Tibial artery (tissue), 4 donors: ENCODE results near the gene BTRC.
"Not testable (repeated sequence)": the region's sequence is repeated elsewhere in the genome, so short reads cannot be mapped to it uniquely, and the experiment has no call there.

ENCODE experiments used
- DNase-seq, 2 donors: peaks; one replicate each; pipeline ENCODE4 v3.0.0-alpha.2; 2019
- H3K27ac ChIP-seq, 2 donors: fragments of 200-600 bp; sonication (generic) in 1 of 2; 1 replicate in 1 of 2; 2 replicates in 1 of 2; pipeline ENCODE4 v1.5.1; 2018 to 2019; ENCODE audit warnings: mild to moderate bottlenecking in 1 of 2
- H3K27me3 ChIP-seq, 2 donors: fragments of 200-600 bp; sonication (generic) in 1 of 2; one replicate each; pipeline versions ENCODE4 v1.5.1 to v1.6.0; 2016 to 2019
- H3K36me3 ChIP-seq, 3 donors: fragments of 200-600 bp; sonication (generic) in 2 of 3; one replicate each; pipeline ENCODE4 v1.5.1; 2016 to 2019; ENCODE audit warnings: mild to moderate bottlenecking in 2 of 3
- H3K4me1 ChIP-seq, 4 donors: fragments of 200-600 bp; sonication (generic) in 2 of 4; 1 replicate in 3 of 4; 2 replicates in 1 of 4; pipeline ENCODE4 v1.5.1; 2016 to 2019
- H3K4me3 ChIP-seq, 2 donors: fragments of 200-600 bp; sonication (generic) in 1 of 2; 1 replicate in 1 of 2; 2 replicates in 1 of 2; pipeline ENCODE4 v1.5.1; 2018 to 2019; ENCODE audit warnings: mild to moderate bottlenecking in 2 of 2
- H3K9me3 ChIP-seq, 3 donors: fragments of 200-600 bp; sonication (generic) in 1 of 3; one replicate each; pipeline ENCODE4 v1.5.1; 2016 to 2019
- intact Hi-C: fragments of 100-400 bp; cut with DNase I; formaldehyde crosslinking; loops from one replicate; pipeline ENCODE4 v1.15.0; 2023; ENCODE audit warnings: low total_unique reads
- TF ChIP-seq, protein P1 (sequence below), 2 experiments: fragments of 200-600 bp in 1 of 2; fragments of 450-650 bp in 1 of 2; IDR thresholded peaks; one replicate each; pipeline ENCODE4 v1.5.1; 2017 to 2019; ENCODE audit warnings: antibody characterized with exemption in 2 of 2, mild to moderate bottlenecking in 1 of 2, moderate library complexity in 1 of 2

BTRC gene

GRCh38 chr10:101587725-101588653, 234.0 kb downstream of the BTRC start, which contains the start of the genes DPCD and POLL:
Gene DPCD (plus strand): TSS chr10:101588321. CDS start chr10:101588337, 16 bp downstream.
Gene POLL (minus strand): TSS chr10:101588257. CDS start chr10:101587360, 897 bp downstream.
- H3K9me3 ChIP-seq = no peaks in the 10 kb centered on the region
- no peaks in the 10 kb centered on the region for H3K27me3 ChIP-seq
- peaks cover 0 to 23% (median 16%) of the 10 kb centered on the region in 4 donors for H3K4me1 ChIP-seq
- peak within 1 kb of the TSS; percentile 74 to 76 for H3K27ac ChIP-seq
- TF ChIP-seq, protein P1, sequence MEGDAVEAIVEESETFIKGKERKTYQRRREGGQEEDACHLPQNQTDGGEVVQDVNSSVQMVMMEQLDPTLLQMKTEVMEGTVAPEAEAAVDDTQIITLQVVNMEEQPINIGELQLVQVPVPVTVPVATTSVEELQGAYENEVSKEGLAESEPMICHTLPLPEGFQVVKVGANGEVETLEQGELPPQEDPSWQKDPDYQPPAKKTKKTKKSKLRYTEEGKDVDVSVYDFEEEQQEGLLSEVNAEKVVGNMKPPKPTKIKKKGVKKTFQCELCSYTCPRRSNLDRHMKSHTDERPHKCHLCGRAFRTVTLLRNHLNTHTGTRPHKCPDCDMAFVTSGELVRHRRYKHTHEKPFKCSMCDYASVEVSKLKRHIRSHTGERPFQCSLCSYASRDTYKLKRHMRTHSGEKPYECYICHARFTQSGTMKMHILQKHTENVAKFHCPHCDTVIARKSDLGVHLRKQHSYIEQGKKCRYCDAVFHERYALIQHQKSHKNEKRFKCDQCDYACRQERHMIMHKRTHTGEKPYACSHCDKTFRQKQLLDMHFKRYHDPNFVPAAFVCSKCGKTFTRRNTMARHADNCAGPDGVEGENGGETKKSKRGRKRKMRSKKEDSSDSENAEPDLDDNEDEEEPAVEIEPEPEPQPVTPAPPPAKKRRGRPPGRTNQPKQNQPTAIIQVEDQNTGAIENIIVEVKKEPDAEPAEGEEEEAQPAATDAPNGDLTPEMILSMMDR (IDR thresholded peaks at IDR 0.05) = no peak
- intact Hi-C loops = loop anchor here (10.0 kb wide), 1 partner anchor 187 kb away; the partner anchor contains the start of gene FGF8
- H3K4me3 ChIP-seq = peak within 1 kb of the TSS; percentile 83 to 95
- H3K36me3 ChIP-seq = peaks cover 0 to 24% (median 21%) of the 10 kb centered on the region in 3 donors
- peak; percentile 98 to 99 for DNase-seq

DNA sequence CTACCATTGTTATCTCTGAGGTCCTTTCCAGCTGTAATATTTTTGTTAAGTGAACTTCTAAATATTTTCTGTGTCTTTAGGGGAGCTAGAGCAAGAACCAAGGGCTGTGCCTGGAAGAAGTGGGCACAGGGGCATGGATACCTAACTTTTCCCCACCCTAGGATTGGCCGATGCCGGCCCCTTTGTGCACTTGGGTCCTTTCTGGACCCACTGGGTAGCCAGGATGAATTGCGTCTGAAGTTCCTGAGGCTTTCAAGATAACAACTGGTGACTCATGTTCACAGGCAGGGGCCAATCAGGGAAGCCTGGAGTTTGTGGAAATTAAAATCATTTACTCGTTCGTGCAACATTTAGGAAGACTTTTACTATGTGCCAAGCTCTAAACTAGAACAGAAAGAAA, 234.9 kb downstream of the BTRC start:
- no peak overlapping the region for H3K27ac ChIP-seq
- H3K36me3 ChIP-seq = peaks cover 0 to 15% (median 12%) of the 10 kb centered on the region in 3 donors
- peaks cover 0 to 23% (median 16%) of the 10 kb centered on the region in 4 donors for H3K4me1 ChIP-seq
- H3K27me3 ChIP-seq = no peaks in the 10 kb centered on the region
- no peaks in the 10 kb centered on the region for H3K9me3 ChIP-seq
- peak overlapping the region; percentile 83 to 95 for H3K4me3 ChIP-seq
- no peak for DNase-seq
- TF ChIP-seq, protein P1 (IDR thresholded peaks at IDR 0.05) = no peak
- intact Hi-C loops = loop anchor here (10.0 kb wide), 1 partner anchor 186 kb away; the partner anchor contains the start of gene FGF8

GRCh38 chr10:101593331-101593730, 239.4 kb downstream of the BTRC start:
- H3K27me3 ChIP-seq, H3K27ac ChIP-seq, H3K9me3 ChIP-seq, DNase-seq, H3K36me3 ChIP-seq, H3K4me1 ChIP-seq, intact Hi-C loops, H3K4me3 ChIP-seq: not testable (repeated sequence)

- no peaks in the 10 kb centered on the region for H3K9me3 ChIP-seq
- H3K27me3 ChIP-seq = no peaks in the 10 kb centered on the region
- H3K4me3 ChIP-seq = no peak overlapping the region
- H3K4me1 ChIP-seq = no peaks in the 10 kb centered on the region
- TF ChIP-seq, protein P1 (IDR thresholded peaks at IDR 0.05) = no peak
- peaks cover 0 to 11% (median 0%) of the 10 kb centered on the region in 3 donors for H3K36me3 ChIP-seq
- DNase-seq = no peak
- H3K27ac ChIP-seq = no peak overlapping the region
- intact Hi-C loops = no loop called here
Observed at GRCh38 chr10:101595591-101596433, 241.8 kb downstream of the BTRC start.

DNA sequence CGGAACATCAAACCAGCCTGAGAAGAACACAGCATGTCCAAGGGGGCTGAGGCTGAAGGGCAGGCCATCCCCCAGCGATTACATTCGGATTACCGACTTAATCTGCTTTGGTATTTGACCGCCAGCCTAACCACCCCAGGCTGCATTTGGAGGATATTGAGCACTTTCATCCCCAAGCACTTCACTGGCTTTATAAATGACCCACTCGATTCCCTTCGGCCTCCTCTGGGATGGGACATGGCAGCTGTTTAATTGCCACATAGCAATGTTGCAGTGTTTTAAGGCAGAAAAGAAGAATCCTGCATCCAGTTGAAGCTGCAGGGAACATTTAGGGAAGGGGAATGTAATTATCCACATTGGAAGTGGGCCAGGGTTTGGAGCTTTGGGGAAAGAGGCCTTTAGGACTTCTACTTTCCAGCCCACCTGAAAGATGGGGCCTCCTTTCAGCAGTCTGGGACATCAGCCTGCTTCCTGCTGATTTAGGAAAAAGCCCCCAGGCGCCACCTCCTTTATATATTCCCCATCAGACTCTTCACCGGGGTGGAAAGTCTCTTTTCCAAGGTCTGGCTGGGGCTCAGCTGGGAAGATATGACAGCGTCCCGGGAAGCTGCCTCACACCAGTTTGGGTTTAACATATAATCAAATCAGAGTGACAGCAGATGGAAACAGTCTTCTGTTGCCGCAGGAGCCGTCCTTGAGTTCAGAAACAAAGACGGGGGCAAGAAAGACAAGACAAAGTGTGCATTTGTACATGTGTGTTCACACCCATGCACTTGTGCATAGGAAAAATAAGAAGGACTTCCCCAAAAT, 243.3 kb downstream of the BTRC start:
- intact Hi-C loops = no loop called here
- H3K27me3 ChIP-seq = no peaks in the 10 kb centered on the region
- TF ChIP-seq, protein P1 (IDR thresholded peaks at IDR 0.05) = no peak
- no peaks in the 10 kb centered on the region for H3K9me3 ChIP-seq
- H3K4me1 ChIP-seq = no peaks in the 10 kb centered on the region
- DNase-seq = no peak
- H3K27ac ChIP-seq = no peak overlapping the region
- H3K36me3 ChIP-seq = peaks cover 0 to 13% (median 0%) of the 10 kb centered on the region in 3 donors
- H3K4me3 ChIP-seq = no peak overlapping the region
